ENCODE measurements around the gene AHDC1.

AHDC1 gene

GRCh38 chr1:27590917-27591508 lies 12.9 kb downstream of the AHDC1 start:
- Histone ChIP-seq H3K27ac (peak overlapping the region in 11 of 21 experiments; percentile 11 to 85 (median 47)), H3K4me3 (no peak overlapping the region)

GRCh38 chr1:27589841-27590426 lies 14.0 kb downstream of the AHDC1 start:
- Histone ChIP-seq H3K4me3 (no peak overlapping the region), H3K27ac (peak overlapping the region in 18 of 21 experiments; percentile 5 to 85 (median 59))

- Histone ChIP-seq H3K27ac (peak overlapping the region in 16 of 21 experiments; percentile 5 to 85 (median 64)), H3K4me3 (no peak overlapping the region)
Measured at GRCh38 chr1:27589441-27589840, 14.5 kb downstream of the AHDC1 start.

GRCh38 chr1:27588256-27589232 lies 15.4 kb downstream of the AHDC1 start:
- H3K27ac ChIP-seq = peak overlapping the region in 12 of 21 experiments; percentile 4 to 82 (median 59)
- no peak overlapping the region for H3K4me3 ChIP-seq

GRCh38 chr1:27585684-27586083 lies 18.3 kb downstream of the AHDC1 start:
- Histone ChIP-seq H3K27ac (peak overlapping the region in 2 of 21 experiments; percentile 14 to 56), H3K4me3 (no peak overlapping the region)

GRCh38 chr1:27584453-27584852 lies 19.5 kb downstream of the AHDC1 start:
- peak overlapping the region in 2 of 21 experiments; percentile 10 to 69 for H3K27ac ChIP-seq

GRCh38 chr1:27583479-27583878 lies 20.5 kb downstream of the AHDC1 start:
- Histone ChIP-seq H3K4me3 (no peak overlapping the region), H3K27ac (no peak overlapping the region)

More at GRCh38 chr1:27584453-27584852, 19.5 kb downstream of the AHDC1 start:
- no peak overlapping the region for H3K4me3 ChIP-seq

GRCh38 chr1:27581823-27582243 lies 22.1 kb downstream of the AHDC1 start:
- Histone ChIP-seq H3K4me3 (no peak overlapping the region), H3K27ac (peak overlapping the region in 6 of 21 experiments; percentile 16 to 38 (median 31))

GRCh38 chr1:27577504-27578188 lies 26.3 kb downstream of the AHDC1 start:
- peak overlapping the region in 12 of 21 experiments; percentile 16 to 91 (median 54) for H3K27ac ChIP-seq
- H3K4me3 ChIP-seq = no peak overlapping the region

GRCh38 chr1:27576806-27577227 lies 27.1 kb downstream of the AHDC1 start:
- Histone ChIP-seq H3K4me3 (no peak overlapping the region), H3K27ac (peak overlapping the region in 11 of 21 experiments; percentile 5 to 91 (median 69))

- H3K4me3 ChIP-seq = peak overlapping the region; percentile 9 to 44 (median 32)
- peak overlapping the region in 18 of 21 experiments; percentile 37 to 91 (median 74) for H3K27ac ChIP-seq
Measured at GRCh38 chr1:27575840-27576331, 28.1 kb downstream of the AHDC1 start.

GRCh38 chr1:27574871-27575831 lies 28.8 kb downstream of the AHDC1 start:
- Histone ChIP-seq H3K27ac (peak overlapping the region in 20 of 21 experiments; percentile 24 to 91 (median 72)), H3K4me3 (peak overlapping the region; percentile 9 to 44 (median 32))

GRCh38 chr1:27574001-27574781 lies 29.8 kb downstream of the AHDC1 start:
- no peak overlapping the region for H3K4me3 ChIP-seq
- H3K27ac ChIP-seq = peak overlapping the region in 14 of 21 experiments; percentile 5 to 89 (median 71)

GRCh38 chr1:27572679-27573426 lies 31.1 kb downstream of the AHDC1 start:
- H3K27ac ChIP-seq = peak overlapping the region in 11 of 21 experiments; percentile 9 to 88 (median 68)
- H3K4me3 ChIP-seq = no peak overlapping the region

GRCh38 chr1:27572019-27572678 lies 31.8 kb downstream of the AHDC1 start:
- Histone ChIP-seq H3K27ac (peak overlapping the region in 12 of 21 experiments; percentile 23 to 88 (median 70)), H3K4me3 (no peak overlapping the region)

GRCh38 chr1:27571439-27572018 lies 32.4 kb downstream of the AHDC1 start:
- Histone ChIP-seq H3K27ac (peak overlapping the region in 14 of 21 experiments; percentile 23 to 88 (median 66)), H3K4me3 (no peak overlapping the region)
